Suprapubic skin (tissue), 3 donors: ENCODE data around the gene FRAS1.

Experiments
- CTCF ChIP-seq, 2 donors: fragments of 200-600 bp in 1 of 2; fragments of 450-650 bp in 1 of 2; sonication (generic) in 1 of 2; IDR thresholded peaks; one replicate each; pipeline ENCODE4 v1.5.1; 2016 to 2019; ENCODE audit warnings: antibody characterized with exemption in 2 of 2, mild to moderate bottlenecking in 1 of 2, moderate library complexity in 1 of 2
- POLR2AphosphoS5 ChIP-seq, 3 donors: sonication (generic); formaldehyde crosslinking; IDR thresholded peaks; one replicate each; pipeline ENCODE4 v1.6.1; 2017; ENCODE audit warnings: antibody characterized with exemption in 3 of 3

- TF ChIP-seq POLR2AphosphoS5 (IDR thresholded peaks at IDR 0.05) (no peak), CTCF (IDR thresholded peaks at IDR 0.05) (no peak)
These were observed 466.9 kb downstream of the FRAS1 start for GRCh38 chr4:78524009-78524408.
